GM12872 (cell line): Measurements from ENCODE around the gene TRIM32.

ENCODE experiments used
- TF ChIP-seq, protein P1 (sequence below): IDR thresholded peaks from 3 replicates; pipeline ENCODE4 v1.5.1; 2011; ENCODE audit warnings: low read depth, mild to moderate bottlenecking, low read length, moderate library complexity; ENCODE audit not compliant: insufficient read depth

TRIM32 gene

DNA sequence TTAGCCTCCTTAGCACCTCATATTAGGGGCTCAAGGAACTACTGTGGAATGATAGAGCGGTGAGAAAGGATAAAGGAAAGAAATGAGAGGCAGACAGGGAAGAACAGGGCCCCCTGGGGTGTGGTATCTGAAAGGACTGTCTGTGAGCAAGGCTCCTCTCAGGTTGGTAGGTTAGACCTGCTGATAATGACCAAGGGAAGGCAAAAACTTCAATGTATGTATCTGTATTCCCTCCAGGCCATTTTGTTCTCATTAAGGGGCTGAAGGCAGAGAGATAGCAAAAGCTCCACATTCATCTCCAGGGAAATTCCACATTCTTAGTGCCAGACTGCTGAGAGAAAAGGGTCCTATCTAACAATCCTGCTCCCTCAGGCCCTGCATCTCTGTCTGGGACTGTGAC, 28.6 kb downstream of the TRIM32 start:
- TF ChIP-seq, protein P1, sequence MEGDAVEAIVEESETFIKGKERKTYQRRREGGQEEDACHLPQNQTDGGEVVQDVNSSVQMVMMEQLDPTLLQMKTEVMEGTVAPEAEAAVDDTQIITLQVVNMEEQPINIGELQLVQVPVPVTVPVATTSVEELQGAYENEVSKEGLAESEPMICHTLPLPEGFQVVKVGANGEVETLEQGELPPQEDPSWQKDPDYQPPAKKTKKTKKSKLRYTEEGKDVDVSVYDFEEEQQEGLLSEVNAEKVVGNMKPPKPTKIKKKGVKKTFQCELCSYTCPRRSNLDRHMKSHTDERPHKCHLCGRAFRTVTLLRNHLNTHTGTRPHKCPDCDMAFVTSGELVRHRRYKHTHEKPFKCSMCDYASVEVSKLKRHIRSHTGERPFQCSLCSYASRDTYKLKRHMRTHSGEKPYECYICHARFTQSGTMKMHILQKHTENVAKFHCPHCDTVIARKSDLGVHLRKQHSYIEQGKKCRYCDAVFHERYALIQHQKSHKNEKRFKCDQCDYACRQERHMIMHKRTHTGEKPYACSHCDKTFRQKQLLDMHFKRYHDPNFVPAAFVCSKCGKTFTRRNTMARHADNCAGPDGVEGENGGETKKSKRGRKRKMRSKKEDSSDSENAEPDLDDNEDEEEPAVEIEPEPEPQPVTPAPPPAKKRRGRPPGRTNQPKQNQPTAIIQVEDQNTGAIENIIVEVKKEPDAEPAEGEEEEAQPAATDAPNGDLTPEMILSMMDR, result no peak

DNA sequence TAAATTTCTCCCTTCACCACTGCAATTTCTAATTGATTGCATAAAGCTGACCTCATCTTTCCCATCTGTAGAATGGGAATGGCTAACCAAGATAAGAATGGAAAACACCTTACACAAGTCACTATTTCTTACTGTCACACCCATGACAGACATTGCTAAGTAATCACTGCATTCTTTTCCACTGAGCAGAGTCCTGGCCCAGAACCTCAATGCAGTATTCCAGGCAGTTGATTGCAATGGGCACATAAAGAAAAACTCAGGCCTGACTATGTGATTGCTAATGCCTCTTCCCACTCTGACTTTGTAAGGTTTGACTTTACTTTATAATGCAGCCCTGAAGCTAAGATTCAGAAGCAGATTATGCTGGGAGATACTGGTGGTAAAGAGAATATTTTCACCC, 29.3 kb downstream of the TRIM32 start:
- TF ChIP-seq, protein P1, result no peak

DNA sequence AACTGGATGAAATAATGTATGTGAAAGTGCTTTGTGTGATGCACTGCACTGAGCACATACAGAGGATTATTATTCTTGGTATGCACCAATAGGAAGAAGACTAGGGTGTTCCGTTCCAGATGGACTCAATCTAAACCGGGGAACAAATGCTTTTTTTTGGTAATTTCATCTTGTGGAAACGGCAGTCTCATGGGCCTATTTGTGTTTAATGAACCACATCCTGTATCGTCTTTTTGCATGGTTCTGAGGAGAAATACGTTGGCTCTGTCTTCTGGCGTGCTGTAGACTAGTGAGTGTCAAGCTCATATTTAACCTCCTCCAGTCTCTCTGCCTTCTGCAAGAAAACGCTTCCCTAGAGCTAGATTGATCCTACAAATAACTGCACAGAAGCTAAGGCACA, 30.0 kb downstream of the TRIM32 start:
- TF ChIP-seq, protein P1, result no peak

DNA sequence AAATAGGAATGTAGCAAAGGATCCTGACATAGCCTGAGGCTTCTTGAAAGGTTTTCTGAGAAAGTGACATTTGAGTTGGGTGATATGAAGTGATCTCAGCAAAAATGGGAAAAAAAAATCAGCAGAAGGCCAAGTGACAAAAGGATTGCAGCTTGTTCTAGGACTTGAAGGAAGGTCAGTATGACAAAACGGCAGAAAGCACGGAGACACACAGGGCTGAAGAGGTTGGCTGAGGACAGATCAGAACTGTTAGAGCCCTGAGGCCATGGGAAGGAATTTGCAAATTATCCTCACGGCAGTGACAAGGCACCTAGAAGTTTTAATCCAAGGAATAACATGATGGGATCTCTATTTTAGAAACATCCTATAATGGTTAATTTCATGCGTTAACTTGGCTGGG, 31.0 kb downstream of the TRIM32 start:
- TF ChIP-seq, protein P1, result no peak

DNA sequence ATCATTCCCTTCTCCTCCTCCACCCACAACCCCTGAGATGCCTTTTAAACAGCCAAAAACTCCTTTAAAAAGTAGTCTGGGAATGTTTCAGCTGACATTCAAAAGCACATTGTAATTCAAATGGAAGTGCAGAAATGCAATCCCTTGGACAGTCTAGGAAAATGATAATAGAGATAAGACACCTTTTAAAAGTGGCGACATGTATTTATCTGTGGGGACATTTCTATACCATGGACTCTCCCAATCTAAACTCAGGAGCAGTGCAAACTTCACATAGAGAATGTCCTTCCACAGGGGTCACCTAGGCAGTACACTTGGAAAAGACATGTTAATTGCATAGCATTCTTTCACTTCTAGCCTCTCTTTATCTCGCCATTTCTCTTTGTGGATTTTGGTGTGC, 33.0 kb downstream of the TRIM32 start:
- TF ChIP-seq, protein P1, result no peak

DNA sequence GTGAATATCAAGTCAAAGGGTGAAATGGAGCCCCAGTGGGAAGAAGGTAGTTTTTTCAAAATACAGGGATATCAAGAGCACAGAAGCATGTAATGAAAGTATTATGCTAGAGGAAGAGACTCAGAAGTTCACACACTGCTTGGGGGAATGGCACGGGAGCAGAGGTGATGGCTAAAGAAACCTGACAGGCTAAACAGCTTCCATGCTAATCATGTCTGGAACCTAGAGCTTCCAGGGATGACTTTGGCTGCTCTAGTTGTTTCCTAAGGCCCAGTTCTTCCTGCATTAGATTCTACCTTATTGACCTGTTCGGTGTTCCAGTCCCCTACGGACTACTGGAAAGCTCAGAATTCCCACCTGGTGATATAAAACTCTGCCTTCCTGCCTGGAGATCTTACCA, 34.3 kb downstream of the TRIM32 start:
- TF ChIP-seq, protein P1, result no peak

DNA sequence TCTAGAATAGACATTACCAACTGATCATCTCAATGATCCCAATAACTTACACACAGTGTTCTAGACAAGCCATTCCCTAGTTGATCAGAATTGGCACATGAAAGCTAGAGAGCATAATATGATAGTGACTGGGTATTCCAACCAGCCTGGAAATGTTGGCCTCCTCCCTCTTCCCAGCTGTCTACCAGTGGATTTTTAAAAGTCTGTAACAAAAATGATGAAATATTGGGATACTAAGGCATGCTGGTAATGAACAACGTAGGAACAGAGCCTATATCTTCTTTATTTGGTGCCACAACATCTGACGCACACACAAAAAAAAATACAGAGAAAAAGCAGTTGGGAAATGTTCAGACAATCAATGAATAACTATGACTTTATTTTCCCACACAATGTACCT, 34.8 kb downstream of the TRIM32 start:
- TF ChIP-seq, protein P1, result no peak

DNA sequence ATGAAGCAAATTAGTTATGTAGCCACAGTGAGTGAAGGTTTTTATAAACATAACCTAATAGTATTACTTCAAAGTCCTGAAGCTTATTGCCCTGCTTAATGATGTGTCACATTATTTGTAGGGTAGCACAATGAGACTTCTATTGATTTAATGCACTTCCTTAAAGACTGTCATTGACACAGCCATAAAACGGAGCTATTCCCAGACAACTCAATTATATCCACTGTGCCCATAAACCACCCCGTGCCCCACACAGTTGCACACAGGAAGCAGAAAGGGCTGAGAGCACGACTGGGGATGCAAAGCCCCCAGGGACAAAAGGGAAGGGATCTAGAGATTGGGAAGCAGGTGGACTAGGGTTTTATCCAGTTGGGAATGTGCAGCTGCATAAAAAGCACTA, 37.0 kb downstream of the TRIM32 start:
- TF ChIP-seq, protein P1, result no peak
